Epithelial cell of prostate (primary cell): ENCODE measurements around the gene ZNF76.
"Not testable (repeated sequence)": the region's sequence is repeated elsewhere in the genome, so short reads cannot be mapped to it uniquely, and the experiment has no call there.

Experiments
- DNase-seq: peaks from one replicate; pipeline ENCODE4 v3.0.0-alpha.2; 2011; ENCODE audit warnings: low read depth, low spot score
- H3K27ac ChIP-seq: fragments of 450-650 bp; 2 replicates; pipeline ENCODE4 v1.5.1; 2017; ENCODE audit warnings: mild to moderate bottlenecking

ZNF76 gene

DNA sequence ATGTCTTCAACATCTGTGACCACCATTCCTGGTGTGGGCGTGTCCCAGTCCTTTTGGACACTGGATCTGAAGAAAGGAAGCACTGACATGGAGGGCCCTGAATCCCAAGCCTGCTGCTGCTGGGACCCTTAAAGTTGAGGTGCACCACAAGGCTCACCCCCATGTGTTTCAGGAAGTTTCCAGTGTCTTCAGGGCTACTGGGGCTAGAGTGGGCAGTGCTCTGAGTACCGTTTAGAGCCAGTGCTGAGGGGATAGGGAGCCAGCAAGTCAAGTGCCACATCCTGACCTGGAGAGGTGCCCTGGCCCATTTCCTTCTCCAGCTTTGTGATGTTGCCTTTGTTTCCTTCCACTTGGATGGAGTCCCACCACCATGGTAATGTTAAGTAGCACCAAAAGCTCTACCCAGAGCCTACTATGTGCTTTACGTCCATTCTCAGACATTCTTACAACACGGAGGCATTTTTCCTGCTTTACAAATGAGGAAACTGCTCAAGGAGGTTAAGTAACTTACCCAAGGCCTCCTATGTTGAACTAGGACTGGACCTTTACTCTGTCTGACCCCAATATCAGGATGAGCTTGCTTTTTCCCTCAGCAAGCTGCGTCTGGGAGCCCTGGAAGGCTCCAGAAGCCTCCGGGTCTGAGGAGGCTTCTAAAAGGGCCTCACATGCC is 37.5 kb downstream of the ZNF76 start:
- DNase-seq = no peak
- peak overlapping the region; percentile 87 for H3K27ac ChIP-seq

DNA sequence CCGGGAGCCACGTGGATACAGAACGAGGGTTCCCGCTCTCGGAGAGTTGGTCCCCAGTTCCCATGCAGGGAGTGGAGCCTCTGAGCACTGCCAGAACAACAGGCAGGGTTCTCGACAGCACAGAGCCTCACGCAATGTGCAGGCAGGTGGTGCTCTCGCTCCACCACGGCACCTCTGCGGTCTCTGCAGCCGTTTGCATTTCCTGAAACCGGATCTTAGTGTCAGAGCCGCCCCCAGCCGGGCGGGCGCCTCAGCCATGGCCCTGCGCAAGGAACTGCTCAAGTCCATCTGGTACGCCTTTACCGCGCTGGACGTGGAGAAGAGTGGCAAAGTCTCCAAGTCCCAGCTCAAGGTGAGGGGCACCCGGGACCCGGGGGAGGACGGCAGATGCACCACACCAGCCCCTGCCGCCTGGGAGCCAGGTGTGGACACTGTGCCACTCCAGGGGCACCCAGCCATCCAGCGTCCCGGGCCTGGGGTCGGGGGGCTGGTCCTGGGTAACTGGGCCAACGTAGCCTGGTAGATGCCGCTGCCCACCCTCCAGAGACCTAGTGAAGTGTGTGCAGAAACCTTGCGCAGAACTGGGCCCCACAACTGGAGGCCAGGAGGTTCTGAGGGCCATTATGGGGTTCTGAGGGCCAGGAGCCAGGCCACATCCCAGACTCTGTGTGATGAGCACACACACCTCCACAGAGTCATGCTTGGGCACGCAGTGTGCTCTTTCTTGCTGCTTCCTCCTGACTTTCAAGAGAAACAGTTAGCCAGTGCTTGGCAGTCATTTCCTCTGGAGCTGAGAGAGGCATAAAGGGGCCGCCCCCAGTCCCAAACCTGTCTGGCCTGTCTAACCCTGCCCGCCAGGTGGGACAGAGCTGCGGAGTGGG is 38.3 kb downstream of the ZNF76 start, which contains the start of gene DEF6:
Gene DEF6 (plus strand): TSS at position 218 of the 881 bp plus-strand sequence. CDS start 39 bp downstream, at position 257.
- peak within 1 kb of the TSS; percentile 87 for H3K27ac ChIP-seq
- peak; percentile 77 for DNase-seq

DNA sequence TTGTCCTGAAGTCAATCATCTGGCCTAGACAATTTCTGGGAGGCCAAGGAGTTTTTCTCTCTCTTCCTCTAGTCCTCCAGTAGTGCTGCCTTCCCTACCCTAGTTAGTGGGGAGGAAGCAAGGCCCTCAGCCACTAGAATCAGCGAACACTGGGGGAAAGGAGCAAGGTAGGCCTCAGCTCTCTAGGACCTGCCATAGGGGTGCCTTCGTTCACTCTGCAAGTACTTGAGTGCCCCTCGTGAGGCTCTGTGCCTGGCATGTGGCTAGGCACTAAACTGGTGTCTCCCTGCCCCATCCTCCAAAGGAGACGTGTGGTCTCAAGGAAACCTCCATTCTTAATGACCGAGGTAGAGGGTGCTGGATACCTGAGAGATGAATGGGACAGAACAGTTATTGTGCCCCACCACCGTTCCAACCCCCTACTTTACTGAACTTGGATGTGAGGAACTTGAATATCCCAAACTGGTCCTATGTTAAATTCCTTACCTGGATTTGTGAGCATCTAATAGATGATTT is 39.1 kb downstream of the ZNF76 start:
- DNase-seq = no peak
- H3K27ac ChIP-seq = peak overlapping the region; percentile 87

DNA sequence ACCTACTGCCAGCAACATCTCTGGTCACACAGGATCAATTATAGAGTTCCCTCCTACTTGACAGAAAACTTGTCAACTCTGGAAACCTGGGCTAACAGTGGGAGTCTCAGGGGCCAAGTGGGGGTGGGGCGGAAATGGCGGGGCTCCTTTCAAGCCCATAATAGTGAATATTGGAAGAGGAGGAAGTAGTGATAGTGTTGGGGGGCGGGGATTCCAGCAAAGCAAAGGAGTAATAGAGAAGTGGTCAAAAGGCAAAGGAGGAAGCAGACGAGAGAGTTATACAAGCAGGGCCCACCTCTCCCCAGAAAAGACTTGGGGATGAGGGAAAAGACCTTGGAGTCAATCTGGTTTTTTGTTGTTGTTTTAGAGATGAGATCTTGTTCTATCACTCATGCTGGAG is 40.1 kb downstream of the ZNF76 start:
- DNase-seq = no peak
- no peak overlapping the region for H3K27ac ChIP-seq

DNA sequence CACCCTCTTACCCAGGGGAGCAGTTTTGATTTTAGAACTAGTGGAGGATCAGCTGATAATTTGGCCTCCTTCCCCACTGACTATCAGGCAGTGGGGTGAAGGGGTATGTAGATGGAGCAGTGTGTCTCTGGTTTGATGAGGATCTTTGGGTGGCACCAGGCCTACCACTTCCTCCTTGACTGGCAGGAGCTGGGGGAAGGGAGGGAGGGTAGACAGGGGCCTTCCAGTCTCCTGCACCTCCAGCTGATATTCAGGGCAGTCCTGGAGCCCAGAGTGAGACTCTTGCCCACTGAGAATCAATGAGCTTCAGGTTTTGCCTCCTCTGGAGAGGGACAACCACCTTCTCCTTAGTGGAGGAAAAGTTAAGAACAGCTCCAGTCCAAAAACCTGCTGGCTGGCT is 41.3 kb downstream of the ZNF76 start:
- DNase-seq = no peak
- H3K27ac ChIP-seq = peak overlapping the region; percentile 85

DNA sequence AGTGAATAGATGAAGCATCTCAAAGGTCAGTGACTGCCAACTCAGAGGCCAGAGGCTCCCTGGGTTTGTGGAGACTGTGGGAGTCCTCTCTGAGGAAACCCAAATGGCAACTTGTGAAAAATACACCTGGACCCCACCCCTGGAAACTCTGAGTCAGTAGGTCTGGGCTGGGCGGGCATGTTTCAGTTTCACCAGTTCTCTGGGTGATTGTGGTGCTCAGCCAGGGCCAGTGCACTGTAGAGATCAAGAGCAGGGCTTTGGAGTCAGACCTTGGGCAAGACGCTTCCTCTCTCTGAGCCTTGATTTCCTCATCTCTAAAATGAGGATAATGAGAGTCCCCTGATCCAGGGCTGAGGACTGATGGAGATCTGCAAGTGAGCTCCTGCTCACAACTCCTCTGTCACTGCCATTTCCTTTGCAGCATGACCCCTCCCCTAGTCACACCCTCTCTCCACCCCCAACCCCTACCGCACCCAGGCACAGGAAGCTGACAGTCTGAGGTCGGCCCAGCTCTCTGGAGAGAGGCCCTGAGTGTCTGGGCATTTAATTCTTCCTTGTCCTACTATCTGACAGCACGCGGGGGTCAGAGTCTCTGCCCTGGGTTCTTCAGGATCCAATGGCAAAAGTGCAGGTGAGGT is 43.2 kb downstream of the ZNF76 start:
- peak; percentile 73 for DNase-seq
- peak overlapping the region; percentile 85 for H3K27ac ChIP-seq

DNA sequence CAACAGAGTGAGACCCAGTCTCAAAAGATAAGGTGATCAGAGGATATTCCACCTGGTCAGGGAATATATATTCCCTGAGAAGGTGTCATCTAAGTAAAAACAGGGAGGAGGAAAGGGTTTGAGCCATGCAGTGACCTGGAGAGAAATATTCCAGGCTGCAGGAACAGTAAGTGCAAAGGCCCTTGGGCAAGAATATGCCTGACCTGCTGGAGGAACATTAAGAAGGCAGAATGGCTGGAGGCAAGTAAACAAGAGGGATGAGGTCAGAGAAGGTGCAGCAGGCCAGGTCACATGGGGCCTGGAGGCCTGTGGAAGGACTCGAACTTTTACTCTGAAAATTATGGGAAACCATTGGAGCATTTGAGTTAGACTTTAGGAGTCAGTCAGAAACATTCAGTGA is 44.8 kb downstream of the ZNF76 start:
- no peak for DNase-seq
- peak overlapping the region; percentile 85 for H3K27ac ChIP-seq

DNA sequence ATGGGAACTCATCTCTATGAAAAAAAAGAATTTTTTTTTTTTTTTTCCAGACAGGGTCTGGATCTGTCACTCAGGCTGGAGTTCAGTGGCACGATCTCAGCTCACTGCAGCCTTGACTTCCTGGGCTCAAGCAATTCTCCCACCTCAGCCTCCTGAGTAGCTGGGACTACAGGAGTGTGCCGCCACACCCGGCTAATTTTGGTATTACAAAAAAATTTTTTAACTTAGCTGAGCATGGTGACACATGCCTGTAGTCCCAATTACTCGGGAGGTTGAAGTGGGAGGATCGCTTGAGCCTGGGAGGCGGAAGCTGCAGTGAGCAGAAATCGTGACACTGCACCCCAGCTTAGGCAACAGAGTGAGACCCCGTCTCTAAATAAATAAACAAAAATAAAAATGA is 45.6 kb downstream of the ZNF76 start:
- H3K27ac ChIP-seq = no peak overlapping the region
- no peak for DNase-seq

DNA sequence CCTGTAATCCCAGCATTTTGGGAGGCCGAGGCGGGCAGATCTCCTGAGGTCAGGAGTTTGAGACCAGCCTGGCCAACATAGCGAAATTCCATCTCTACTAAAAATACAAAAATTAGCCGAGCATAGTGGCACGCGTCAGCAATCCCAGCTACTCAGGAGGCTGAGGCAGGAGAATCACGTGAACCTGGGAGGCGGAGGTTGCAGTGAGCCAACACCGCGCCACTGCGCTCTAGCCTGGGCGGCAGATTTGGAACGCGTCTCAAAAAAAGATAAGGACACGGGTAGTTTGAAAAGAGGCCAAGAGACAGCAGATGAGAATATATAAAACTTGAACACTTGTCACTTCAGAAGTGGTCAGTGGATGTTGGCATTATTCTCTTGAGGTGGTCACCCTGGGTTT is 47.6 kb downstream of the ZNF76 start:
- DNase-seq, H3K27ac ChIP-seq: not testable (repeated sequence)

DNA sequence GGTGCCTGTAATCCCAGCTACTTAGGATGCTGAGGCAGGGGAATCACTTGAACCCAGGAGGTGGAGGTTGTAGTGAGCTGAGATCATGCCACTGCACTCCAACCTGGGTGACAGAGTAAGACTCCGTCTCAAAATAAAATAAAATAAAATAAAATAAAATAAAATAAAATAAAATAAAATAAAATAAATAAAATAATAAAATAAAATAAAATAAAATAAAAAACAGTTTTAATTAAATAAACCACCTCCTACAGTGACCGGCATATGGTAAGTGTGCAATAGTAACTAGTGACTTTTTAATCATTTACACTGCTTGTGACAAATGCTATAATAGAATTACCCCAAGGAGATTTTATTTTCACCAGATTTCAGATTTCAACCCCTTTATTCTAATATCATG is 49.0 kb downstream of the ZNF76 start:
- not testable (repeated sequence) for H3K27ac ChIP-seq, DNase-seq

DNA sequence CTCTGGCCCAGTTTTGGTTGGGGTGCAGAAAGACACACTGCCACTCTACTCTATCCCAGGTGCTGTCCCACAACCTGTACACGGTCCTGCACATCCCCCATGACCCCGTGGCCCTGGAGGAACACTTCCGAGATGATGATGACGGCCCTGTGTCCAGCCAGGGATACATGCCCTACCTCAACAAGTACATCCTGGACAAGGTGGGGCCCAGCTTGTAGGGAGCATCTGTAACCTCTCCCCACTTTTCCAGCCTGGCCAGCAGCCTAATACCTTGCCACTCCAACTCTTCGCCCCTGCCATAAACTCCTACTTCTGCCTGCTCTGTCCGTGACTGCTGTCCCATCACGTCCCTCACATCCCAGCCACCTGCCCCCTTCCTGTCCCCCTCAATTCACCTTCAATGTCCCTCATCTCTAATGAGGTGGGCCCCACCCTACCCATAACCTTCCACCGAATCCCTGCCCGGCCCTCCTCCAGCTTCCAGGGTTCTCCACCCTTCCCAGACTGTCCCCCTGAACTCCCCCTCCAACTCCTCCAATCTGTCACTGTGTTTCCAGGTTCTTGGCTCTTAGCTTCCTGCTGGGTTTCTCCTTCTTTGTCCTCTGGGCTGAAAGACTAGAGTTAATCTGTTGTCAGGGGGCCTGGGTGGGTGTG is 50.2 kb downstream of the ZNF76 start:
- H3K27ac ChIP-seq = no peak overlapping the region
- DNase-seq = no peak

DNA sequence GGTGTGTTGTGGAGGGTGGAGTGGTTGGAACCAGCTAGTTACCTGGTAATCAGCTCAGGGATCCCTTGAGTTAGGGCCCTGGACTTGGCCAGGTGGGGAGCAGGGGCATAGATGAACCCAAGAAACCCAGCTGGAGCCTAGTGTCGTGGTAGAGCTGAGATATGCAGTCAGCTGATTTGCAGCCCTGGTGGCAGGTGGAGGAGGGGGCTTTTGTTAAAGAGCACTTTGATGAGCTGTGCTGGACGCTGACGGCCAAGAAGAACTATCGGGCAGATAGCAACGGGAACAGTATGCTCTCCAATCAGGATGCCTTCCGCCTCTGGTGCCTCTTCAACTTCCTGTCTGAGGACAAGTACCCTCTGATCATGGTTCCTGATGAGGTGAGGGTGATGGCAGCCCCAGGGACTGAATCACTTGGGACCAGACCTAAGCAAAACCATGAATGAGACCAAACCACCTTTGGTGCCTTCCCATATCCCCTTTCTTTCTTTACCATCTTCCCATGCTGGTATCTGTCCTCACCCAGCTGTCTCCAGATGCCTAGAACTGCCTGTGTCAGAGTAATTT is 50.8 kb downstream of the ZNF76 start:
- no peak for DNase-seq
- H3K27ac ChIP-seq = no peak overlapping the region

DNA sequence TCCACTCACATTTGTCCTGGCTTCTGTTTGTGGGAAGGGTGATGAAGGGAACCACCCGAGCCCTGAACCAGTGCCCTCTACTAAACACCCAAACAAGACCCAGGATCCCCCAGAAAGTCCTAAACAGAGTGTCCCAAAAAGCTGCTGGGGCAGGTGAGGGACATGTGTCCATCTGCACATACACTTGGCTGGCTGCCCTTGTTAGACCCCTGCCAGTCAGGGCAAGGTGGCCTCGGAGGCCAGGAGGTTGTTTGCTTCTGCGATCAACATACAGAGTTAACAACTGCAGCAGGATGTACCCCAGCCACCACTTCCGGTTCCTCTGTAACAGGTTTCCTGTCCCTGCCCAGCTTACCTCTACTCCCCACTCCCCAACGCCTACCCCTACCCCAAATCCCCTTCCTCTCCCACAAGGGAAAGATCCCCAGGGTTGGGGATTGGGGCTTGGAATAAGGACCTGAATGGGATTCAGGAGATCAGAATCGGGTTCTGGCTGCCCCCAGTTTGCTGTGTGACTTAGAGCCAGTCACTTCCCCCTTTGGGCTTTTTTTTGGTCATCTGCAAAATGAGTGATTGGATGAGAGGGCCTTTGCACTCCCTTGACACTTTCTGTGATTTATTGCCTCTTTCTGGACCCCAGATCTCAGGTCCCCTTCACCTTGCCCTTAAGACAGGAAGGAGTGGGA is 52.0 kb downstream of the ZNF76 start:
- DNase-seq = no peak
- no peak overlapping the region for H3K27ac ChIP-seq

DNA sequence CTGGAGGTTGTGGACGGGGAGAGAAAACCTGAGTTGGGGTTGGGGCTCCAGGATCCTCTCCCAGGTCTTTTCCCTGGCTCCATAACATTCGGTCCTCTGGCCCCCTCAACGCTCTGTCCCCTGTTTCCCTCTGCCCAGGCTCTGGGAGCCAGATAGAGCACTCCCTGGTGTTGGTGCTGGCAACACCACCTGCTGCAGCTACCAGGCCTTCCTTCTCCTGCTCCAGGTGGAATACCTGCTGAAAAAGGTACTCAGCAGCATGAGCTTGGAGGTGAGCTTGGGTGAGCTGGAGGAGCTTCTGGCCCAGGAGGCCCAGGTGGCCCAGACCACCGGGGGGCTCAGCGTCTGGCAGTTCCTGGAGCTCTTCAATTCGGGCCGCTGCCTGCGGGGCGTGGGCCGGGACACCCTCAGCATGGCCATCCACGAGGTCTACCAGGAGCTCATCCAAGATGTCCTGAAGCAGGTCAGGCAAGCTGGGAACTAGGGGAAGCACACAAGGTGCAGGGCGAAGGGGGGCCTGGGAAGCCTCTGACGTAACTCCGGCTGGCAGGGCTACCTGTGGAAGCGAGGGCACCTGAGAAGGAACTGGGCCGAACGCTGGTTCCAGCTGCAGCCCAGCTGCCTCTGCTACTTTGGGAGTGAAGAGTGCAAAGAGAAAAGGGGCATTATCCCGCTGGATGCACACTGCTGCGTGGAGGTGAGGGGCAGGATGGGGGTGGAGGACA is 52.7 kb downstream of the ZNF76 start:
- no peak overlapping the region for H3K27ac ChIP-seq
- DNase-seq = no peak

DNA sequence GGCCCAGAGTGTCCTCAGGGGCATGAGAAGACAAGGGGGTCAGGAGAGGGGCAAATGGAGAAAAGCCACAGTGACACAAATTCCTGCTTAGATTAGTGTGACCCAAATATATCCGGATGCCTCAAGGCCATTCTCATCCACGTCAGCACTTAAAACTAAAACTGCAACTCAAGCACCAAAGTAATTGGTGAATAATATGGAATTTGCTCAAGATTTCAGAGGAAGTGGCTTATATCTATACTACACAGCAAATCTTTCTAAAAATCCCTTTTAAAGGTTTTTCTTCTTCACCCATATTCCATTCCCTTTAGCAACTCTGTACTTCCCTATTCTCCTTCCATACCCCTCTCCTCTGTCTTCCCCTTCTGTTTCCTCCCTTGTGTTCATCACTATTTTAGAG is 53.3 kb downstream of the ZNF76 start:
- no peak for DNase-seq
- no peak overlapping the region for H3K27ac ChIP-seq

DNA sequence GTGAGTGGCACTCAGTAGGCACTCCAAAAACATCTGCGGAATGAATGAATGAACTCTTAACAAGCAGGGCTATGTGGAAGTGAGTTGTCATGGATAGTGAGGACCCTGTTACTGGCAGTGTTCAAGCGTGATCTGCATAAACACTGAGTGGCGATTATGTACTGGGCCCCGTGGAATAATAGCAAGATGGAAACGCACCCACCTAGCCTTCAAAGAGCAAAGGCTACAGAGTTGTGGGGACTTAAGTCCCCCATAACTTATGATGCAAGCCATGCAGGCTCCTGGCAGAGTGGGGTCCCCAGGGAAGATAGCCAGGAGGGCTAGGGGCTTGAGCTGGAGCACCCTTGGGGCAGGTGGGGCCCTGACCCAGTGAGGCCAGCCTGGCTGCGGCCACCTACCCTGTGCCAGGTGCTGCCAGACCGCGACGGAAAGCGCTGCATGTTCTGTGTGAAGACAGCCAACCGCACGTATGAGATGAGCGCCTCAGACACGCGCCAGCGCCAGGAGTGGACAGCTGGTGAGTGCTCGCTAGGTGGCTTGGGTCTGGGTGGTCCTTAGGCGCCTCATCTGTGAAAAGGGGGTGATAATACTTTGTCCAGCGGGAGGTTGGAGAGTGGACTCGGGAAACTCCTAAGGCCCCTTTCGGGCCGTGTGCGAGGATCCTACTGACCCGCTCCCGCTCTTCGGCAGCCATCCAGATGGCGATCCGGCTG is 58.1 kb downstream of the ZNF76 start:
- no peak for DNase-seq
- no peak overlapping the region for H3K27ac ChIP-seq

DNA sequence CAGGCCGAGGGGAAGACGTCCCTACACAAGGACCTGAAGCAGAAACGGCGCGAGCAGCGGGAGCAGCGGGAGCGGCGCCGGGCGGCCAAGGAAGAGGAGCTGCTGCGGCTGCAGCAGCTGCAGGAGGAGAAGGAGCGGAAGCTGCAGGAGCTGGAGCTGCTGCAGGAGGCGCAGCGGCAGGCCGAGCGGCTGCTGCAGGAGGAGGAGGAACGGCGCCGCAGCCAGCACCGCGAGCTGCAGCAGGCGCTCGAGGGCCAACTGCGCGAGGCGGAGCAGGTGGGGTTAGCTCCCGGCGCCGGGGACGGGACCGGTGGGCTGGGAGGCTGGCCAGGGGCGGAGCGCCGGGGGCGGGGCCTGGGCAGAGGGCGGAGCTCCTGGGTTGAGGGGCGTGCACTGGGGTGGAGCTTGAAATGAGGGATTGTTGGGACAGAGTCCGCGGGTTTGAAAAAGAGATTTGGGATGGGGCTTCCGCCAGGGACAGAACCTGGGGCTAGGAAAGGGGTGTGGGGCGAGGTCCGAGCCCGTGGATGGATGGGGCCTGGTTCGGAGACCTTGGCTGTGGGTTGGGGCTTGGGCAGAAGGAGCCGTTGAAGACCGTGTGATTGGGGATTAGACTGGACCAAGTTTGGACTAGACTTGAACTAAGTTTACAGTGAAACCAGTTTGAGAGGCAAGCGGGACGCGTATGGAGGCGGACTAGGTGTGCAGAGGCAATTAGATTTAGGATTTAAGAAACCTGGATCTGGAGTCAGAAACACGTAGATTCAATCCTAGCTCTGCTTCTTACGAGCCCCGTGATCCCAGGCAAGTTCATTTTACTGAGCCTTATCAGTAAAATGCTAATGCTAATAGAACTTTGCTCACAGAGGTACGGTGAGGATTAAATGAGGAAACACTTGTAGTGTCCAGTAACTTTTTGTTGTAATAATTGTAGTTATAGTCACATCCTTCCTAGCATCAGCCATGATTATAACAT is 58.9 kb downstream of the ZNF76 start:
- no peak for DNase-seq
- H3K27ac ChIP-seq = no peak overlapping the region
